Measurements from ENCODE around the gene MTREX. TPM values are rescaled to one million over a fixed set of nuclear protein-coding genes. Genes with fewer than 3 reads are reported as not detected.

MTREX gene
- total RNA-seq, 1 donor from 2014 or later: 68.0 TPM

DNA sequence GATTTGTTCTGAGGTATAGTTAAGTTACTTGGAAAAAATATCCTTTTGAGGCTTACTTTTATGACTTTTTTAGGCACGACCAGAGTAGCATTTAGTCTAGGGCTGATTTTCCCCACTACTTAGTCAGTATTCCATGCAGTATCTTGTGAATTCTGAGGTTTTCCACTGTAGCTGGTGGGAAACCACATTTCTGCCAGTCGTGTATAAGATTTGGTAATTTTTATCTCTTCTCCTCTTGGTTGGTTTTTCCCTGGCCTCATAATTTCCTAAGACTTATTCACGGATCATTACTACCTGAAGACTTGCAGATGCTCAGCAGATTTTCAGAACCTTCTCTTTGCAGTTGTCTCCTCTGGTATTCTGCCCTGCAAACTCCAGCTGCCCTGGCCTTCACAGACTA is 23.5 kb downstream of the MTREX start:
- no peak overlapping the region for H3K27ac ChIP-seq
- no peaks in the 10 kb centered on the region for H3K27me3 ChIP-seq
- H3K4me1 ChIP-seq: no peaks in the 10 kb centered on the region
- DNase-seq (ENCODE audit: extremely low spot score in 2 of 2): no peak
- H3K9me3 ChIP-seq: no peaks in the 10 kb centered on the region
- H3K4me3 ChIP-seq: no peak overlapping the region
- TF ChIP-seq, protein P1, sequence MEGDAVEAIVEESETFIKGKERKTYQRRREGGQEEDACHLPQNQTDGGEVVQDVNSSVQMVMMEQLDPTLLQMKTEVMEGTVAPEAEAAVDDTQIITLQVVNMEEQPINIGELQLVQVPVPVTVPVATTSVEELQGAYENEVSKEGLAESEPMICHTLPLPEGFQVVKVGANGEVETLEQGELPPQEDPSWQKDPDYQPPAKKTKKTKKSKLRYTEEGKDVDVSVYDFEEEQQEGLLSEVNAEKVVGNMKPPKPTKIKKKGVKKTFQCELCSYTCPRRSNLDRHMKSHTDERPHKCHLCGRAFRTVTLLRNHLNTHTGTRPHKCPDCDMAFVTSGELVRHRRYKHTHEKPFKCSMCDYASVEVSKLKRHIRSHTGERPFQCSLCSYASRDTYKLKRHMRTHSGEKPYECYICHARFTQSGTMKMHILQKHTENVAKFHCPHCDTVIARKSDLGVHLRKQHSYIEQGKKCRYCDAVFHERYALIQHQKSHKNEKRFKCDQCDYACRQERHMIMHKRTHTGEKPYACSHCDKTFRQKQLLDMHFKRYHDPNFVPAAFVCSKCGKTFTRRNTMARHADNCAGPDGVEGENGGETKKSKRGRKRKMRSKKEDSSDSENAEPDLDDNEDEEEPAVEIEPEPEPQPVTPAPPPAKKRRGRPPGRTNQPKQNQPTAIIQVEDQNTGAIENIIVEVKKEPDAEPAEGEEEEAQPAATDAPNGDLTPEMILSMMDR (IDR thresholded peaks at IDR 0.05): no peak
- TF ChIP-seq POLR2AphosphoS5 (IDR thresholded peaks at IDR 0.05; ENCODE audit: insufficient read depth in 1 of 2, low read depth in 1 of 2): no peak
- no peak for TF ChIP-seq POLR2A (IDR thresholded peaks at IDR 0.05)
- intact Hi-C loops (cut with DNase I): no loop called here
- H3K36me3 ChIP-seq: peaks cover 0 to 5% of the 10 kb centered on the region in 2 donors

DNA sequence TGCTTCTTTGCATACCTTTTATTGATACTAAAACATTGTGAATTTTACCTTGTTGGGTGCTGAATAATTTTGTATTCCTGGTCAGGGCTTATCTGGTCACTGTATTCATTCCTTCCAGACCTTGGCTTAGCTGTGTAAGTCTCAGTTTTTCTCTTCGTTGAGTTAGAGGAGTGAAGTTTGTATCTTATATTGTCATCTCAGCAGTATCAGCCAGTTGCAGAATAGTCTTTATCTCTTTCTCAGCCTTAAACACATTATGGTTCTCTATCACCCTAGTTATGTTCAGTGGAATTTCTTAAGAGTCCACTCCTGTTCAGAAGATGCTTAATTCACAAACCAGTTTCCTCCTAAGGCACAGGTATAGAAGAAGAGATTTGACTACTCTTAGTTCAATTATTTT is 25.2 kb downstream of the MTREX start:
- H3K9me3 ChIP-seq: no peaks in the 10 kb centered on the region
- H3K36me3 ChIP-seq: peaks cover 0 to 5% of the 10 kb centered on the region in 2 donors
- H3K4me3 ChIP-seq: no peak overlapping the region
- no peaks in the 10 kb centered on the region for H3K27me3 ChIP-seq
- TF ChIP-seq POLR2A (IDR thresholded peaks at IDR 0.05) (no peak), POLR2AphosphoS5 (IDR thresholded peaks at IDR 0.05; ENCODE audit: insufficient read depth in 1 of 2, low read depth in 1 of 2) (no peak)
- TF ChIP-seq, protein P1 (IDR thresholded peaks at IDR 0.05): no peak
- no peak overlapping the region for H3K27ac ChIP-seq
- no peak for DNase-seq (ENCODE audit: extremely low spot score in 2 of 2)
- intact Hi-C loops (cut with DNase I): no loop called here
- H3K4me1 ChIP-seq: no peaks in the 10 kb centered on the region

DNA sequence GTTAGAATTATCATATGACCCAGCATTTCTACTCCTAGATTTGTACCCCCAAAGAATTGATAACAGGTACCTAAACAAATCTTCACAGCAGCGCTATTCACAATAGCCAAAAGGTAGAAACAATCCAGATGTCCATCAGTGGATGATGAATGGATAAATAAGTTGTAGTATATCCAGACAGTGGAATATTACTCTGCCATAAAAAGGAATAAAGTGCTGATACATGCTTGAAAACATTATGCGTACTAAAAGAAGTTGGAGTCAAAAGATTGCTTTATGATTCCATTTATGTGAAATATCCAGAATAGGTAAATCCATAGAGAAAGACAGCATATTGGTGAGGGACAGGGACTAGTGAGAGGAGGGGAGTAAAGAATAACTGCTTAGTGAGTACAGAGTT is 26.0 kb downstream of the MTREX start:
- DNase-seq (ENCODE audit: extremely low spot score in 2 of 2): no peak
- H3K4me3 ChIP-seq: no peak overlapping the region
- H3K36me3 ChIP-seq: no peaks in the 10 kb centered on the region
- TF ChIP-seq POLR2A (IDR thresholded peaks at IDR 0.05) (no peak), POLR2AphosphoS5 (IDR thresholded peaks at IDR 0.05; ENCODE audit: insufficient read depth in 1 of 2, low read depth in 1 of 2) (no peak)
- TF ChIP-seq, protein P1 (IDR thresholded peaks at IDR 0.05): no peak
- no peaks in the 10 kb centered on the region for H3K9me3 ChIP-seq
- H3K27ac ChIP-seq: no peak overlapping the region
- intact Hi-C loops (cut with DNase I): no loop called here
- H3K27me3 ChIP-seq: no peaks in the 10 kb centered on the region
- no peaks in the 10 kb centered on the region for H3K4me1 ChIP-seq

DNA sequence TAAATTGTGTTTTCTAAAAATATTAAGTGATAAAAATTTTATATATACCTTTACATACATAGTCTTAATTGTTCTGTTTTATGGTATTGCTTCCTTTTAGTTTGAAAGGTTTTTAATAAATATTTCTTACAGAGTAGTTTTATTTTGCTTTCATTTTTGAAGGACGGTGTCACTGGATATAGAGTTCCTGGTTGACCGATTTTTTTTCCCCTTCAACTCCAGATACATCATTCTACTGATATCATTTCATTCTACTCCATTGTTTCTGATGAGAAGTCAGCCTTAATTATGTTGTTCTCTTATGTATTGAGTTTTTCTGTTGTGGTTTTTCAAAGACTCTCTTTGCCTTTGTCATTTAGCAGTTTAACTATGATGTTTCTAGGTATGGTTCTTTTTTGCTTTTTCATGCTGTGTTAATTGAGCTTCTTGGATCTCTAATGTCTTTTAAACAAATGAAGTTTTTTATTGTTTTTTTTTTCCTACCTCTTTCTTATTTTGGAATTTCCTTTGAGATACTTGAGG is 30.4 kb downstream of the MTREX start:
- no peaks in the 10 kb centered on the region for H3K9me3 ChIP-seq
- H3K27ac ChIP-seq: no peak overlapping the region
- intact Hi-C loops (cut with DNase I): no loop called here
- no peaks in the 10 kb centered on the region for H3K27me3 ChIP-seq
- TF ChIP-seq POLR2AphosphoS5 (IDR thresholded peaks at IDR 0.05; ENCODE audit: insufficient read depth in 1 of 2, low read depth in 1 of 2): no peak
- TF ChIP-seq, protein P1 (IDR thresholded peaks at IDR 0.05): no peak
- no peak for TF ChIP-seq POLR2A (IDR thresholded peaks at IDR 0.05)
- H3K36me3 ChIP-seq: peaks cover 0 to 8% of the 10 kb centered on the region in 2 donors
- DNase-seq (ENCODE audit: extremely low spot score in 2 of 2): no peak
- H3K4me3 ChIP-seq: no peak overlapping the region
- no peaks in the 10 kb centered on the region for H3K4me1 ChIP-seq

DNA sequence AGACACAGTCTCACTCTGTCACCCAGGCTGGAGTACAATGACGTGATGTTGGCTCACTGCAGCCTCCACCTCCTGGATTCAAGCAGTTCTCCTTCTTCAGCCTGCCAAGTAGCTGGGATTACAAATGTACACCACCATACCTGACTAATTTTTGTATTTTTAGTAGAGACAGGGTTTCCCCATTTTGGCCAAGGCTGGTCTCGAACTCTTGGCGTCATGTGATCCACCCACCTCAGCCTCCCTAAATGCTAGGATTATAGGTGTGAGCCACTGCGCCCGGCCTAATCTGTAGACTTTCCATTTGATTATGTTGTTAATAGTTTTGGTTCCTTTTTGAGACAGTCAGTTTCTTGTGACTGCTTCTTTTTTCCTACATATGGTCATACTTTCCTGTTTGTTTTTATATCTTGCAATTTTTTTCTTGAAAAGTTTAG is 31.0 kb downstream of the MTREX start:
- Histone ChIP-seq H3K27me3 (no peaks in the 10 kb centered on the region), H3K4me3 (no peak overlapping the region), H3K27ac (no peak overlapping the region), H3K36me3 (peaks cover 0 to 8% of the 10 kb centered on the region in 2 donors), H3K9me3 (no peaks in the 10 kb centered on the region), H3K4me1 (no peaks in the 10 kb centered on the region)
- TF ChIP-seq POLR2AphosphoS5 (IDR thresholded peaks at IDR 0.05; ENCODE audit: insufficient read depth in 1 of 2, low read depth in 1 of 2): no peak
- TF ChIP-seq, protein P1 (IDR thresholded peaks at IDR 0.05): no peak
- TF ChIP-seq POLR2A (IDR thresholded peaks at IDR 0.05): no peak
- intact Hi-C loops (cut with DNase I): no loop called here
- DNase-seq (ENCODE audit: extremely low spot score in 2 of 2): no peak

Measured in vagina (tissue), 2 donors.